T-cell (primary cell): ENCODE data around the gene ARHGAP15. TPM values are rescaled to one million over a fixed set of nuclear protein-coding genes. Genes with fewer than 3 reads are reported as not detected.

ENCODE experiments used
- ATAC-seq, 4 experiments: fragments of 200-7000 bp in 3 of 4; fragments of 150-1000 bp in 1 of 4; cut with Tn5 transposase; replicated peaks in 1 of 4; 1 replicate in 3 of 4; 2 replicates in 1 of 4; pipeline ENCODE4 v1.10.0; 2021; ENCODE audit warnings: moderate library complexity in 3 of 4, mild to moderate bottlenecking in 2 of 4, moderate number of reproducible peaks in 1 of 4
- CTCF ChIA-PET, 2 donors: fragments of 300-600 bp; sonication (Branson Sonifier 250); formaldehyde crosslinking; loops; one replicate each; lab custom pipeline; 2022; ENCODE audit warnings: antibody characterized with exemption in 2 of 2; lab: Charles Lee
- POLR2A ChIA-PET, 2 donors: fragments of 300-600 bp; sonication (Branson Sonifier 250); formaldehyde crosslinking; loops; one replicate each; lab custom pipeline; 2022; ENCODE audit warnings: antibody characterized with exemption in 2 of 2; lab: Charles Lee
- DNase-seq, 35 experiments: peaks; one replicate each; pipeline versions ENCODE4 v3.0.0 to v3.0.0-alpha.2; 2013 to 2023
- H3K27ac ChIP-seq: one replicate; pipeline ENCODE4 v1.5.1; 2013; ENCODE audit warnings: low read length
- H3K27me3 ChIP-seq, 2 experiments: replicated peaks in 1 of 2; 1 replicate in 1 of 2; 2 replicates in 1 of 2; pipeline versions ENCODE4 v1.6.1 to v1.7.0; 2013; ENCODE audit warnings: low read length in 1 of 2, mixed read lengths in 1 of 2; ENCODE audit not compliant: control insufficient read depth in 2 of 2, insufficient read depth in 2 of 2; ENCODE audit errors: extremely low read depth in 1 of 2
- H3K36me3 ChIP-seq, 2 donors: 1 replicate in 1 of 2; 2 replicates in 1 of 2; pipeline versions ENCODE4 v1.6.1 to v1.7.0; 2013; ENCODE audit warnings: low read length in 1 of 2; ENCODE audit not compliant: control insufficient read depth in 2 of 2, insufficient read depth in 1 of 2; ENCODE audit errors: extremely low read depth in 1 of 2
- H3K4me1 ChIP-seq, 2 experiments: 1 replicate in 1 of 2; 2 replicates in 1 of 2; pipeline versions ENCODE4 v1.6.1 to v1.7.0; 2013; ENCODE audit warnings: low read length in 2 of 2, mixed read lengths in 1 of 2; ENCODE audit not compliant: insufficient read depth in 2 of 2, control insufficient read depth in 1 of 2; ENCODE audit errors: extremely low read depth in 1 of 2
- H3K4me3 ChIP-seq, 2 donors: 1 replicate in 1 of 2; 2 replicates in 1 of 2; pipeline versions ENCODE4 v1.5.1 to v1.7.0; 2013; ENCODE audit warnings: mild to moderate bottlenecking in 2 of 2, low read length in 1 of 2, moderate library complexity in 1 of 2; ENCODE audit not compliant: control insufficient read depth in 1 of 2; ENCODE audit errors: extremely low read depth in 1 of 2
- H3K9me3 ChIP-seq: 2 replicates; pipeline ENCODE4 v1.7.0; 2013
- H3K27ac Mint-ChIP-seq, 2 donors: one replicate each; pipeline ENCODE4 v1.8.0; 2020 to 2021; ENCODE audit warnings: mild to moderate bottlenecking in 2 of 2, mixed read lengths in 2 of 2
- H3K27me3 Mint-ChIP-seq, 2 donors: one replicate each; pipeline ENCODE4 v1.8.0; 2021 to 2022; ENCODE audit warnings: mixed read lengths in 2 of 2
- H3K36me3 Mint-ChIP-seq: one replicate; pipeline ENCODE4 v1.8.0; 2021; ENCODE audit warnings: mixed read lengths
- H3K4me1 Mint-ChIP-seq, 3 donors: one replicate each; pipeline ENCODE4 v1.8.0; 2020 to 2022; ENCODE audit warnings: mixed read lengths in 3 of 3, mild to moderate bottlenecking in 1 of 3
- H3K4me3 Mint-ChIP-seq, 3 donors: one replicate each; pipeline ENCODE4 v1.8.0; 2020 to 2022; ENCODE audit warnings: mild to moderate bottlenecking in 3 of 3, mixed read lengths in 3 of 3, moderate library complexity in 3 of 3
- H3K9me3 Mint-ChIP-seq, 3 donors: one replicate each; pipeline ENCODE4 v1.8.0; 2020 to 2022; ENCODE audit warnings: mixed read lengths in 3 of 3
- WGBS: methylation state at CpG from one replicate; pipeline ENCODE4 v1.1.5; 2013; ENCODE audit warnings: missing lambda C conversion rate; ENCODE audit not compliant: insufficient coverage; 5-methylcytosine and 5-hydroxymethylcytosine counted together
- total RNA-seq, 35 experiments: library from RNA in 6 of 35; stranded (reverse) in 6 of 35; fragments of 120-200 nt in 1 of 35; gene quantifications; one replicate each; pipeline versions ENCODE4 v1.2.1 to v1.2.4 and lab custom pipeline; 2013 to 2026

ARHGAP15 gene
- total RNA-seq, 5 donors from 2014 or later (not counting 1 experiment from before 2014, with no cell fraction given) = 154 to 271 (median 188) TPM

DNA sequence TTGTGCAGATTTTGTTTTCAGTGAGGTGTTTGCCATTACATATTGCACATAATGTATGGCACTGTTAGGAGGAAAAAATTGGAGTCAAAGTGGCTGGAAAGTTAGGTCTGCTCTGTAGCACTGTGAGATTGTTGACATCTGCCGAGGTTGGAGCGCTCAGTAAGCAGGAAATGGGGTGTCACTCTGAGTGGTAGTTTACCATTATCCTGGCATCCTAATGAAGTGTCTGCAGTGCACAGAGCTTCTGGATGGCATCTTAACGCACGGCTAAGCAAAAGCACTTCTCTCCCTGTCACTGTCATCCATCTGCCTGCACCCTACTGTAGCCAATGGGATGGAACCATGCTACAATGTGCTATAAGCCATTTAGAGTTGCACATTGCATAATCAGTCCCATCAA, 561.9 kb downstream of the ARHGAP15 start:
- 100% methylated on average over 3 of the region's 4 CpGs for WGBS
- ChIA-PET POLR2A (no interaction called here), CTCF (no interaction called here)
- Histone ChIP-seq H3K4me3 (no peak overlapping the region), H3K9me3 (no peaks in the 10 kb centered on the region), H3K27ac (no peak overlapping the region), H3K4me1 (peaks cover 0 to 4% of the 10 kb centered on the region in 2 experiments), H3K27me3 (no peaks in the 10 kb centered on the region), H3K36me3 (peaks cover 0 to 5% of the 10 kb centered on the region in 2 donors)
- H3K36me3 Mint-ChIP-seq = peaks cover 42% of the 10 kb centered on the region
- no peak for ATAC-seq
- no peaks in the 10 kb centered on the region for H3K9me3 Mint-ChIP-seq
- no peak overlapping the region for H3K4me3 Mint-ChIP-seq
- no peaks in the 10 kb centered on the region for H3K27me3 Mint-ChIP-seq
- no peak for DNase-seq
- H3K4me1 Mint-ChIP-seq = peaks cover 29 to 43% (median 36%) of the 10 kb centered on the region in 3 donors
- no peak overlapping the region for H3K27ac Mint-ChIP-seq

GRCh38 chr2:143692162-143692561, 562.9 kb downstream of the ARHGAP15 start:
- H3K27ac Mint-ChIP-seq = no peak overlapping the region
- ChIA-PET CTCF (interaction anchor here in 1 of 2 donors (0.6 kb wide), 1 partner anchor 1463 kb away, joined by 3 read pairs; no protein-coding TSS in a partner anchor), POLR2A (interaction anchor here in 1 of 2 donors (0.6 kb wide), 1 partner anchor 614 kb away, joined by 4 read pairs; no protein-coding TSS in a partner anchor)
- peaks cover 21 to 34% (median 26%) of the 10 kb centered on the region in 3 donors for H3K4me1 Mint-ChIP-seq
- Histone ChIP-seq H3K4me3 (no peak overlapping the region), H3K27ac (no peak overlapping the region), H3K4me1 (peaks cover 0 to 3% of the 10 kb centered on the region in 2 experiments), H3K36me3 (peaks cover 0 to 5% of the 10 kb centered on the region in 2 donors), H3K9me3 (no peaks in the 10 kb centered on the region), H3K27me3 (no peaks in the 10 kb centered on the region)
- WGBS = 80% methylated on average over 1 of the region's 5 CpGs
- no peak for DNase-seq
- no peaks in the 10 kb centered on the region for H3K9me3 Mint-ChIP-seq
- H3K4me3 Mint-ChIP-seq = no peak overlapping the region
- peaks cover 46% of the 10 kb centered on the region for H3K36me3 Mint-ChIP-seq
- no peak for ATAC-seq
- no peaks in the 10 kb centered on the region for H3K27me3 Mint-ChIP-seq

DNA sequence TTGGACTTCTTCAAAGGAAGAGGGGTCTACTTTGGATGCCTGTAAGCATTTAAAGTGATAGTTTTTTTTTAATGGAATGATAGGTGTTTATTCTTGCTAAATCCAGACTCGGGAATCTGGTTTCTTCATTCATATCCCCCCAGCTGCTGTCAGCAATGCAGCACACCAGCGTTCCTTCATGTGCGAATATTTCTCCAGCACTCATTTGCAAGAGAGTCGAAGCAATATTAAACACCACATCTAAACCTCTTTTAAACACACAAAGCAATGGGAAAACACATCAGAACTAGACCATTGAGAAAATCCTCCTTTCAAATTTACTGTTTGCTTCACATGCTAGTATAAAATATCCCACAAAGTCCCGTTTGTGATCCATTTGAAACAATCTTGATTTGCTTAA, 563.7 kb downstream of the ARHGAP15 start:
- Histone ChIP-seq H3K9me3 (no peaks in the 10 kb centered on the region), H3K4me1 (peaks cover 0 to 1% of the 10 kb centered on the region in 2 experiments), H3K27me3 (no peaks in the 10 kb centered on the region), H3K4me3 (no peak overlapping the region), H3K27ac (no peak overlapping the region), H3K36me3 (peaks cover 0 to 5% of the 10 kb centered on the region in 2 donors)
- no peak for ATAC-seq
- no peaks in the 10 kb centered on the region for H3K9me3 Mint-ChIP-seq
- no peaks in the 10 kb centered on the region for H3K27me3 Mint-ChIP-seq
- H3K4me3 Mint-ChIP-seq = no peak overlapping the region
- H3K36me3 Mint-ChIP-seq = peaks cover 46% of the 10 kb centered on the region
- CTCF ChIA-PET = no interaction called here
- 92% methylated on average over 5 of the region's 5 CpGs for WGBS
- DNase-seq = no peak
- POLR2A ChIA-PET = no interaction called here
- no peak overlapping the region for H3K27ac Mint-ChIP-seq
- peaks cover 21 to 33% (median 22%) of the 10 kb centered on the region in 3 donors for H3K4me1 Mint-ChIP-seq

GRCh38 chr2:143694335-143694734, 565.1 kb downstream of the ARHGAP15 start:
- H3K27me3 Mint-ChIP-seq = no peaks in the 10 kb centered on the region
- DNase-seq (no peak), ATAC-seq (no peak)
- H3K9me3 Mint-ChIP-seq = no peaks in the 10 kb centered on the region
- WGBS = no CpG with 5 or more reads among the region's 3 CpGs
- ChIA-PET CTCF (interaction anchor here in 1 of 2 donors (0.7 kb wide), 1 partner anchor 8 kb away, joined by 3 read pairs; no protein-coding TSS in a partner anchor), POLR2A (no interaction called here)
- H3K27ac Mint-ChIP-seq = no peak overlapping the region
- Histone ChIP-seq H3K36me3 (peaks cover under 1 to 5% of the 10 kb centered on the region in 2 donors), H3K4me3 (no peak overlapping the region), H3K27ac (no peak overlapping the region), H3K4me1 (no peaks in the 10 kb centered on the region), H3K27me3 (no peaks in the 10 kb centered on the region), H3K9me3 (no peaks in the 10 kb centered on the region)
- peaks cover 15 to 27% (median 18%) of the 10 kb centered on the region in 3 donors for H3K4me1 Mint-ChIP-seq
- H3K4me3 Mint-ChIP-seq = no peak overlapping the region
- H3K36me3 Mint-ChIP-seq = peaks cover 56% of the 10 kb centered on the region

GRCh38 chr2:143696651-143697050, 567.4 kb downstream of the ARHGAP15 start:
- no peaks in the 10 kb centered on the region for H3K9me3 Mint-ChIP-seq
- no peak overlapping the region for H3K27ac ChIP-seq
- H3K4me1 Mint-ChIP-seq = peaks cover 10 to 18% (median 15%) of the 10 kb centered on the region in 3 donors

DNA sequence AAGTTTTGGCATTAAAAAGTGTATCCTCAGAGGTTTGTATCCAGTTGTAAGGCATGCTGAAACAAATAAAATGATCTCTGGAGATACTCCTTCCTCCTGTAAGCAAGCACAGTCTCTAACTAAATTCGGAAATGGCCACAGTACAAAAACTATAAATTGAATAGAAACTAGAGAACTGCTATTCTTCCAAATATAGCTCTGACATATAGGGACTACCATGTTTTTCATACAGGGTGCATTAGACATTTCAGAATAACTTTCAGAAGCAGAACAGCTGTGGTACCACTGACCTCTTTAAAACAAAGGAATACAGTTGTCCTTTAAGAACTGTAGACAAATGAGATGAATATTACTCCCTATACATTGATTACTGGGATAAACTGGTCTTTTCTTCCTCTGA, 568.5 kb downstream of the ARHGAP15 start:
- Histone ChIP-seq H3K4me3 (no peak overlapping the region), H3K27ac (no peak overlapping the region), H3K4me1 (no peaks in the 10 kb centered on the region), H3K9me3 (no peaks in the 10 kb centered on the region), H3K27me3 (no peaks in the 10 kb centered on the region), H3K36me3 (peaks cover 2 to 9% of the 10 kb centered on the region in 2 donors)
- WGBS = 100% methylated on average over 1 of the region's 1 CpG
- ATAC-seq (no peak), DNase-seq (no peak)
- ChIA-PET CTCF (interaction anchor here in 1 of 2 donors (0.5 kb wide), 1 partner anchor 14 kb away, joined by 3 read pairs; no protein-coding TSS in a partner anchor), POLR2A (interaction anchor here in 1 of 2 donors (0.7 kb wide), 1 partner anchor 103 kb away, joined by 6 read pairs; no protein-coding TSS in a partner anchor)
- peaks cover 45% of the 10 kb centered on the region for H3K36me3 Mint-ChIP-seq
- H3K9me3 Mint-ChIP-seq = no peaks in the 10 kb centered on the region
- no peak overlapping the region for H3K4me3 Mint-ChIP-seq
- H3K4me1 Mint-ChIP-seq = peaks cover 10 to 13% (median 12%) of the 10 kb centered on the region in 3 donors
- H3K27me3 Mint-ChIP-seq = no peaks in the 10 kb centered on the region
- H3K27ac Mint-ChIP-seq = no peak overlapping the region

More at GRCh38 chr2:143696651-143697050, 567.4 kb downstream of the ARHGAP15 start:
- H3K27me3 ChIP-seq = no peaks in the 10 kb centered on the region
- no peak for ATAC-seq
- Mint-ChIP-seq H3K36me3 (peaks cover 49% of the 10 kb centered on the region), H3K27ac (no peak overlapping the region), H3K4me3 (no peak overlapping the region), H3K27me3 (no peaks in the 10 kb centered on the region)
- H3K9me3 ChIP-seq = no peaks in the 10 kb centered on the region
- H3K36me3 ChIP-seq = peaks cover 5% of the 10 kb centered on the region in 2 donors
- CTCF ChIA-PET = no interaction called here
- no peak for DNase-seq
- no peak overlapping the region for H3K4me3 ChIP-seq
- no peaks in the 10 kb centered on the region for H3K4me1 ChIP-seq
- POLR2A ChIA-PET = interaction anchor here in 1 of 2 donors (0.8 kb wide), 1 partner anchor 12 kb away, joined by 3 read pairs; no protein-coding TSS in a partner anchor
